Erythroblast (primary cell): ENCODE data around the gene ZNF197.

Experiments used
- GATA1 ChIP-seq: IDR thresholded peaks from 2 replicates; pipeline ENCODE4 v1.6.1; 2011; ENCODE audit warnings: low read depth, mild to moderate bottlenecking, control low read depth, low read length, moderate library complexity
- POLR2A ChIP-seq: IDR thresholded peaks from 2 replicates; pipeline ENCODE4 v1.6.1; 2011; ENCODE audit warnings: mild to moderate bottlenecking, low read length

DNA sequence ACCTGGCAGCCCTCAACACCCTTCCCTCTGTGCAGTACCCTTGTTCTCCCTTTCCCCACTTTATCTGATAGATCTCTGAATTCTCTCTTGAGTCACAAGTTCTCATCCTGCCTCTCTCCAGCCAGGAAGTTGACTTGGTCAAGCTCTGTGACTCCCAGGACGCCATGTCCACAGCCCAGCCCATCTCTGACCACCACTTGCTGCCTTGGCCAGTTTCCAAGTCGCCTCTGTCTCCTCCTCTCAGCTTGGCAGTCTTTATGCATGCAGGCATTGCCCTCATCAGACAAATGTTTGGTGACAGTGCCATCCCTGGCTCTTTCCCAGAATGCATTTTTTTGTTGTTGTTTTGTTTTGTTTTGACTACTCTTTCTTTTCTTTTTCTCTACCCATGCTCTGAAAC, 49.4 kb downstream of the ZNF197 start:
- TF ChIP-seq POLR2A, result no peak
- TF ChIP-seq GATA1, result no peak
